GM18505 (cell line): Measurements from ENCODE around the gene DEPDC1B.
"Not testable (repeated sequence)": the region's sequence is repeated elsewhere in the genome, so short reads cannot be mapped to it uniquely, and the experiment has no call there.

Experiments used
- ATAC-seq: cut with Tn5 transposase; IDR thresholded peaks from one replicate; pipeline ENCODE4 v1.9.1; 2021; ENCODE audit not compliant: unreplicated experiment
- POLR2A ChIP-seq: IDR thresholded peaks from 4 replicates; pipeline ENCODE4 v1.6.1; 2011; ENCODE audit warnings: borderline replicate concordance; ENCODE audit not compliant: insufficient read depth, insufficient read length; ENCODE audit errors: extremely low read depth

DEPDC1B gene

GRCh38 chr5:60563696-60564324 lies 136.2 kb downstream of the DEPDC1B start:
- no peak for ATAC-seq
- no peak for TF ChIP-seq POLR2A

- not testable (repeated sequence) for ATAC-seq
Observed at GRCh38 chr5:60553291-60553690, 146.7 kb downstream of the DEPDC1B start.

- TF ChIP-seq POLR2A = no peak
Observed at GRCh38 chr5:60551829-60552228, 148.1 kb downstream of the DEPDC1B start.

GRCh38 chr5:60551250-60551649 lies 148.7 kb downstream of the DEPDC1B start:
- ATAC-seq = no peak
- no peak for TF ChIP-seq POLR2A

More at GRCh38 chr5:60551829-60552228, 148.1 kb downstream of the DEPDC1B start:
- no peak for ATAC-seq

GRCh38 chr5:60550311-60550710 lies 149.7 kb downstream of the DEPDC1B start:
- TF ChIP-seq POLR2A = no peak
- ATAC-seq = no peak

- ATAC-seq = no peak
- no peak for TF ChIP-seq POLR2A
Observed at GRCh38 chr5:60549841-60550240, 150.1 kb downstream of the DEPDC1B start.
